SHP77 (cell line): Measurements from ENCODE around the gene DDX11.
"Not testable (repeated sequence)": the region's sequence is repeated elsewhere in the genome, so short reads cannot be mapped to it uniquely, and the experiment has no call there.

Experiments used
- DNase-seq, 2 experiments: peaks; one replicate each; lab custom pipeline; 2025; lab: John Stamatoyannopoulos, UW

DDX11 gene

GRCh38 chr12:31067656-31068055 is 6.0 kb upstream of the DDX11 start:
- DNase-seq = not testable (repeated sequence)

- not testable (repeated sequence) for DNase-seq
Measured at GRCh38 chr12:31070971-31071740, 2.5 kb upstream of the DDX11 start.

- DNase-seq = not testable (repeated sequence)
Measured at GRCh38 chr12:31072962-31073361, 698 bp upstream of the DDX11 start.

GRCh38 chr12:31074333-31074874 is 744 bp downstream of the DDX11 start:
- DNase-seq = peak; percentile 37 to 48

GRCh38 chr12:31076150-31076549 is 2.5 kb downstream of the DDX11 start:
- not testable (repeated sequence) for DNase-seq

- DNase-seq = not testable (repeated sequence)
Measured at GRCh38 chr12:31077095-31077494, 3.4 kb downstream of the DDX11 start.

GRCh38 chr12:31077998-31078397 is 4.3 kb downstream of the DDX11 start:
- DNase-seq = not testable (repeated sequence)

- not testable (repeated sequence) for DNase-seq
Measured at GRCh38 chr12:31079421-31079820, 5.8 kb downstream of the DDX11 start.

- not testable (repeated sequence) for DNase-seq
Measured at GRCh38 chr12:31080221-31080620, 6.6 kb downstream of the DDX11 start.

- not testable (repeated sequence) for DNase-seq
Measured at GRCh38 chr12:31081274-31081673, 7.6 kb downstream of the DDX11 start.

- DNase-seq = not testable (repeated sequence)
Measured at GRCh38 chr12:31084241-31084640, 10.6 kb downstream of the DDX11 start.

- not testable (repeated sequence) for DNase-seq
Measured at GRCh38 chr12:31086032-31086431, 12.4 kb downstream of the DDX11 start.

GRCh38 chr12:31087486-31087885 is 13.8 kb downstream of the DDX11 start:
- not testable (repeated sequence) for DNase-seq

GRCh38 chr12:31087956-31088355 is 14.3 kb downstream of the DDX11 start:
- DNase-seq = not testable (repeated sequence)

GRCh38 chr12:31089072-31089471 is 15.4 kb downstream of the DDX11 start:
- no peak for DNase-seq

- DNase-seq = not testable (repeated sequence)
Measured at GRCh38 chr12:31091629-31092028, 18.0 kb downstream of the DDX11 start.

- DNase-seq = not testable (repeated sequence)
Measured at GRCh38 chr12:31092718-31093117, 19.1 kb downstream of the DDX11 start.

- not testable (repeated sequence) for DNase-seq
Measured at GRCh38 chr12:31095080-31095860, 21.6 kb downstream of the DDX11 start.

GRCh38 chr12:31096251-31097065 is 22.8 kb downstream of the DDX11 start:
- DNase-seq = not testable (repeated sequence)

GRCh38 chr12:31097819-31098218 is 24.2 kb downstream of the DDX11 start:
- not testable (repeated sequence) for DNase-seq

- DNase-seq = not testable (repeated sequence)
Measured at GRCh38 chr12:31098363-31098762, 24.7 kb downstream of the DDX11 start.

- DNase-seq = not testable (repeated sequence)
Measured at GRCh38 chr12:31098771-31099170, 25.1 kb downstream of the DDX11 start.
